Panc1 (cell line): ENCODE measurements around the gene ZBP1.

Experiments
- POLR2AphosphoS5 ChIP-seq: IDR thresholded peaks from 2 replicates; pipeline ENCODE4 v1.6.1; 2012; ENCODE audit warnings: mild to moderate bottlenecking, low read depth, low read length, moderate library complexity
- REST ChIP-seq, 2 experiments: IDR thresholded peaks; 2 replicates each; pipeline ENCODE4 v1.6.1; 2011 to 2012; ENCODE audit warnings: low read depth in 2 of 2, control low read depth in 1 of 2, low read length in 1 of 2, mild to moderate bottlenecking in 1 of 2, moderate library complexity in 1 of 2; ENCODE audit not compliant: insufficient read depth in 1 of 2
- SIN3A ChIP-seq: IDR thresholded peaks from 2 replicates; pipeline ENCODE4 v1.6.1; 2012; ENCODE audit warnings: low read depth, mild to moderate bottlenecking, low read length, moderate library complexity, borderline replicate concordance; ENCODE audit not compliant: insufficient read depth
- TF ChIP-seq, protein P1 (sequence below): fragments of 450-650 bp; IDR thresholded peaks from 2 replicates; pipeline ENCODE4 v1.5.1; 2017; ENCODE audit warnings: mild to moderate bottlenecking

DNA sequence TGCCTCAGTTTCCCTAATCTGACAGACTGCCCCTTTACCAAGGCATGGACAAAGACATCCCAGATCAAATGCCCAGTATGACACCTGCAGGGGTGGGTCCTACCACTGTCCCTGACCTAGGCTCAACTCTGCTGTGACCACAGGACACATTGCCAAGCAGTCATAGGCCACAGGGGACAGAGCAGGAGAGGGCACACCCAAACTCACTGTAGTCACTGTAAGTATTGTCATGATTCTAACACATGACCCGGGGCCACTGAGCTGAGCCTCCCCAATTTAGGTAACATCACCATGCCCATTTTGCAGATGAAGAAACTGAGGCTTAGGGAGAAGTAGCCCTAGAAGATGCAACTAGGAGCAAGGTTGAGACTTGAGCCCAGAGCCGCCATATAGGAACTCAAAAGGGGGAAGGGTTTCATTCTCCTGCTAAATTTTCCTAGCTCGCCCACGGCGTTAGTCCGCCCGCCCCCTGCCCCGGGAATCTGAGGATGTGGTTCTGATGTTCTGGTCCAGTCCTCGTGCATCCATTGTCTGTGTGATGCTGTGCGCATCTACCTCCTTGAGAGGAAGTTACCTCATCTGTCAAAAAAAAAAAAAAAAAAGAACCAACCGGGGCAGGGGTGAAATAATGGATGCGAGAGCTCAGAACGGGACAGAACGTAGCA is 44.8 kb upstream of the ZBP1 start:
- TF ChIP-seq, protein P1, sequence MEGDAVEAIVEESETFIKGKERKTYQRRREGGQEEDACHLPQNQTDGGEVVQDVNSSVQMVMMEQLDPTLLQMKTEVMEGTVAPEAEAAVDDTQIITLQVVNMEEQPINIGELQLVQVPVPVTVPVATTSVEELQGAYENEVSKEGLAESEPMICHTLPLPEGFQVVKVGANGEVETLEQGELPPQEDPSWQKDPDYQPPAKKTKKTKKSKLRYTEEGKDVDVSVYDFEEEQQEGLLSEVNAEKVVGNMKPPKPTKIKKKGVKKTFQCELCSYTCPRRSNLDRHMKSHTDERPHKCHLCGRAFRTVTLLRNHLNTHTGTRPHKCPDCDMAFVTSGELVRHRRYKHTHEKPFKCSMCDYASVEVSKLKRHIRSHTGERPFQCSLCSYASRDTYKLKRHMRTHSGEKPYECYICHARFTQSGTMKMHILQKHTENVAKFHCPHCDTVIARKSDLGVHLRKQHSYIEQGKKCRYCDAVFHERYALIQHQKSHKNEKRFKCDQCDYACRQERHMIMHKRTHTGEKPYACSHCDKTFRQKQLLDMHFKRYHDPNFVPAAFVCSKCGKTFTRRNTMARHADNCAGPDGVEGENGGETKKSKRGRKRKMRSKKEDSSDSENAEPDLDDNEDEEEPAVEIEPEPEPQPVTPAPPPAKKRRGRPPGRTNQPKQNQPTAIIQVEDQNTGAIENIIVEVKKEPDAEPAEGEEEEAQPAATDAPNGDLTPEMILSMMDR = no peak
- TF ChIP-seq SIN3A = no peak
- TF ChIP-seq POLR2AphosphoS5 = no peak
- no peak for TF ChIP-seq REST (IDR thresholded peaks at IDR 0.05; ENCODE audit: insufficient read depth in 1 of 2, low read depth in 2 of 2, low read length in 1 of 2)
